ENCODE results near the gene SCMH1.
"Not testable (repeated sequence)": the region's sequence is repeated elsewhere in the genome, so short reads cannot be mapped to it uniquely, and the experiment has no call there.

Gene SCMH1

DNA sequence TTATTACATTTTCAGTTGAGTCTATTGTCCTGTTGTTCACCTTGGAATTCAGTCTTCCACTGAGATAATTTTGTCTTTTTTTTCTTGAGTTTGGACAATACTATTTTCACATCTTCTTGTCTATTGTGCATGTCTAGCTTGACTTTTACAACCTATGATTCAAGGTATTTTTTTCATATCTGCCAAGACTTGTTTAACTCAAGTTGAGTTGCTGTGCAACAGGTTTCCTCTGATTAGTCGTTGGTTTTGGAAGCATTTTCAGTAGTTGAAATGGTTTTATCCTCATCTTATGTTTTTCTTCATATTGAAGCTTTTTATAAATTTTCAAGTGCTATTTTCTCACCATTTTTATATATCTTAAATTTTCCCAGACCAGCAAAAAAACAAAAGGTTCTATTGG lies 103.6 kb downstream of the SCMH1 start:
- peaks cover 48% of the 10 kb centered on the region for H3K36me3 Mint-ChIP-seq (ENCODE audit: low read depth)
- H3K4me3 Mint-ChIP-seq, result no peak overlapping the region
- H3K4me1 Mint-ChIP-seq (ENCODE audit: low read depth), result no peaks in the 10 kb centered on the region
- intact Hi-C loops (cut with micrococcal nuclease), result no loop called here
- no peak overlapping the region for H3K27ac Mint-ChIP-seq
- H3K9me3 Mint-ChIP-seq, result peaks cover 29% of the 10 kb centered on the region
- H3K27me3 Mint-ChIP-seq, result no peaks in the 10 kb centered on the region

DNA sequence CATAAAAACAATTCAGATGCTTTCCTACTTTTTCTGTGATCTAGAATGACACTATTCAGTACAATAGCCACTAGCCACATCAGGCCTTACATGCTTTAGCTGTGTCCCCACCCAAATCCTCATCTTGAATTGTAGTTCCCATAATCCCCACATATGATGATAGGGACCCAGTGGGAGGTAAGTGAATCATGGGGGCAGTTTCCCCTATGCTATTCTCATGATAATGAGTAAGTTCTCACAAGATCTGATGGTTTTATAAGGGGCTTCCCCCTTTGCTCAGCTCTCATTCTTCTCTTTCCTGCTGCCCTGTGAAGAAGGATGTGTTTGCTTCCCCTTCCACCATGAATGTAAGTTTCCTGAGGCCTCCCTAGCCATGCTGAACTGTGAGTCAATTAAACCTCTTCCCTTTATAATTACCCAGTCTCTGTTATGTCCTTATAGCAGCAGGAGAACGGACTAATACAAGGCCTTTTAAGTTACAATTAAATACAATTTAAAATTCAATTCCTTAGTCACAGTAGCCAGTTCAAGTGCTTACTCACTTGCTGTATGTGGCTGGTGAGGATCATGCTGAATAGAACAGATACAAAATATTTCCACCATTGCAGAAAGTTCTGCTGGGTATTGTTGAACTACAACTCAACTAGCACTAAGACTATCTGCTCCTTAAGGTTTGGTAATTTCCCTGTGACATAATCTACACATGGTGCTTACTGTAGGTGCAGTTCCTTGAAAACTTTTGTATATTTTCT lies 106.7 kb downstream of the SCMH1 start:
- H3K27me3 Mint-ChIP-seq, result no peaks in the 10 kb centered on the region
- peaks cover 43% of the 10 kb centered on the region for H3K36me3 Mint-ChIP-seq (ENCODE audit: low read depth)
- intact Hi-C loops (cut with micrococcal nuclease), result no loop called here
- no peak overlapping the region for H3K4me3 Mint-ChIP-seq
- H3K27ac Mint-ChIP-seq, result no peak overlapping the region
- H3K4me1 Mint-ChIP-seq (ENCODE audit: low read depth), result no peaks in the 10 kb centered on the region
- H3K9me3 Mint-ChIP-seq, result peaks cover 33% of the 10 kb centered on the region

DNA sequence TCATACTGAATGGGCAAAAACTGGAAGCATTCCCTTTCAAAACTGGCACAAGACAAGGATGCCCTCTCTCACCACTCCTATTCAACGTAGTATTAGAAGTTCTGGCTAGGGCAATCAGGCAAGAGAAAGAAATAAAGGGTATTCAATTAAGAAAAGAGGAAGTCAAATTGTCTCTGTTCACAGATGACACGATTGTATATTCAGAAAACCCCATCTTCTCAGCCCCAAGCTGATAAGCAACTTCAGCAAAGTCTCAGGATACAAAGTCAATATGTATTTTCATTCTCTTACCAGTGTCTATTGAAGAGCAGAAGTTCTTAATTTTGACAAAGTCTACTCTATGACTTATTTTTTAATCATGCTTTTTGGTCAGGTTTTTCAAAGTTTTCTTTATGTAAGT lies 107.8 kb downstream of the SCMH1 start:
- H3K27me3 Mint-ChIP-seq; H3K4me3 Mint-ChIP-seq; H3K4me1 Mint-ChIP-seq (ENCODE audit: low read depth); H3K27ac Mint-ChIP-seq; intact Hi-C loops (cut with micrococcal nuclease): not testable (repeated sequence)
- Mint-ChIP-seq H3K36me3 (ENCODE audit: low read depth) (peaks cover 35% of the 10 kb centered on the region), H3K9me3 (peaks cover 26% of the 10 kb centered on the region)

DNA sequence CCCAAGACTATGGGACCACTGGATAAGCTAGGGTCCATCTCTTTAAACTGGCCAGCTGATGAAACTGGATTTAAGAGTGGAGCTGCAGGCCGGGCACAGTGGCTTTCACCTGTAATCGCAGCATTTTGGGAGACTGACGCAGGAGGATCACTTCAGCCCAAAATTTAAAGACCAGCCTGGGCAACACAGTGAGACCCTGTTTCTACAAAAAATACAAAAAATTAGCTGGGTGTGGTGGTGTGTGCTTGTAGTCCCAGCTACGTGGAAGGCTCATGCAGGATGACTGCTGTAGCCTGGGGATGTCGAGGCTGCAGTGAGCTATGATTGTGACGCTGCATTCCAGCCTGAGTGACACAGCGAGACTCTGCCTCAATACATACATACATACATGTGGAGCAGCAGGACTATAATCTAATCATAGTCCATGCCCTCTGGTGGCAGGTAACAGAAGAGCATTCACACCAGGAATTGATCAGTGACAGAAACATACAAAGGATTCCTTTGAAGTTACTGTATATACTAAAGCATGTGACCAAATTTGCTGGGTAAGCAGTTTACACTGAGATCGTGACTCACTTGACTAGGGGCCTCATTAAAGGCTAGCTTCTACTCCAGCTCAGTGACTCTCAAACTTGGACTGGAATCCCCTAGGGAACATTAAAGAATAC lies 119.1 kb downstream of the SCMH1 start:
- peaks cover 2% of the 10 kb centered on the region for H3K36me3 Mint-ChIP-seq (ENCODE audit: low read depth)
- intact Hi-C loops (cut with micrococcal nuclease), result loop anchor here (10.0 kb wide), 1 partner anchor 88 kb away; no protein-coding TSS in a partner anchor
- no peak overlapping the region for H3K27ac Mint-ChIP-seq
- peaks cover 5% of the 10 kb centered on the region for H3K4me1 Mint-ChIP-seq (ENCODE audit: low read depth)
- no peaks in the 10 kb centered on the region for H3K9me3 Mint-ChIP-seq
- no peak overlapping the region for H3K4me3 Mint-ChIP-seq
- no peaks in the 10 kb centered on the region for H3K27me3 Mint-ChIP-seq

DNA sequence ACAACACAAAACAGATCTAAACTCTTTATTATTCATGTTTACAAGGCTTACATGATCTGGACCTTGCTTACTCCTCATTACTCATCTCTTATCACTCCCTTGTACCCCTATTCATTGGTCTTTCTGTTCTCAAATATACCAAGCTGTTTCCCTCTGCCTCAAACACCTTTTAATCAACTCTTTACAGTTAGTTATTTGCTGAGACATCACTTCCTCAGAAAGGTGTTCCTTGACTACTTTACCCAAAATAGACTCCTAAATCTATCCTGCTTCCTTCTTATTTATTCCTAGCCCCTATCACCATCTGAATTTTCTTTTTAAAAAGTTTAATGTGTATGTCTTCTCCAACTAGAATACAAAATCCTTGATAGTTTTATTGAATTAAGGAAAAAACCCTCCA lies 120.0 kb downstream of the SCMH1 start:
- no peak overlapping the region for H3K27ac Mint-ChIP-seq

DNA sequence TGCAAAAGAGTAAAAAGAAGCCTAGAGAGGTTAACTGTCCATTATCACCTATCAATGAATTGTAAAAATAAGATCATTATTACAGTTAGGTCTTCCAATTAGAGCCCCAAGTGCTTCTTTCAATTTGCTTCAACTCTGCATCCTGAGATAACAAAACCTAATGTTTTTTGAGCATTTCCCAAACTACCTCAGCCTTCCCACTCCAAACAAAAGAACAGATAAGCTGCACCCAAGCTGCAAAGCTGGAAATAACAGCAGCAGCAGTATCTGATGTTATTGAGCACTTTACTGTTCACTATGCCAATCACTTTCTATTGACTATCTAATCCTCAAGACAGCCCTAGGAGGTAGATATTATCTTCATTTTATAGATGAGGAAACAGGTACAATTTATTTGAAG lies 123.5 kb downstream of the SCMH1 start:
- intact Hi-C loops (cut with micrococcal nuclease), result no loop called here
- Mint-ChIP-seq H3K36me3 (ENCODE audit: low read depth) (peaks cover 7% of the 10 kb centered on the region), H3K27ac (no peak overlapping the region), H3K4me3 (no peak overlapping the region), H3K27me3 (no peaks in the 10 kb centered on the region), H3K4me1 (ENCODE audit: low read depth) (no peaks in the 10 kb centered on the region), H3K9me3 (peaks cover 6% of the 10 kb centered on the region)

More for the DNA sequence above, 120.0 kb downstream of the SCMH1 start:
- H3K4me3 Mint-ChIP-seq, result no peak overlapping the region
- H3K9me3 Mint-ChIP-seq, result peaks cover 6% of the 10 kb centered on the region
- no peaks in the 10 kb centered on the region for H3K4me1 Mint-ChIP-seq (ENCODE audit: low read depth)
- H3K27me3 Mint-ChIP-seq, result no peaks in the 10 kb centered on the region
- intact Hi-C loops (cut with micrococcal nuclease), result loop anchor here (10.0 kb wide), 1 partner anchor 87 kb away; no protein-coding TSS in a partner anchor
- H3K36me3 Mint-ChIP-seq (ENCODE audit: low read depth), result peaks cover 7% of the 10 kb centered on the region

DNA sequence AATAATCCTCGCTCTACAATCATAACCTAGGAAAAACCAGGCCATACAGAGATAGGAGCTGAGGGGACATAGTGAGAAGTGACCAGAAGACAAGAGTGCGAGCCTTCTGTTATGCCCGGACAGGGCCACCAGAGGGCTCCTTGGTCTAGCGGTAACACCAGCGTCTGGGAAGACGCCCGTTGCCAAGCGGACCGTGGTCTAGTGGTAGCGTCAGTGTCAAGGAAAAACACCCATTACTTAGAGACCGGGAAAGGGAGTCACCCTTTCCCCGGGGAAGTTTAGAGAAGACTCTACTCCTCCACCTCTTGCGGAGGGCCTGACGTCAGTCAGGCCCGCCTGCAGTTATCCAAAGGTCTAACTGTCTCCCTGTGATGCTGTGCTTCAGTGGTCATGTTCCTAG lies 124.9 kb downstream of the SCMH1 start:
- H3K4me1 Mint-ChIP-seq (ENCODE audit: low read depth); H3K4me3 Mint-ChIP-seq; H3K36me3 Mint-ChIP-seq (ENCODE audit: low read depth); H3K27me3 Mint-ChIP-seq; intact Hi-C loops (cut with micrococcal nuclease); H3K27ac Mint-ChIP-seq; H3K9me3 Mint-ChIP-seq: not testable (repeated sequence)

DNA sequence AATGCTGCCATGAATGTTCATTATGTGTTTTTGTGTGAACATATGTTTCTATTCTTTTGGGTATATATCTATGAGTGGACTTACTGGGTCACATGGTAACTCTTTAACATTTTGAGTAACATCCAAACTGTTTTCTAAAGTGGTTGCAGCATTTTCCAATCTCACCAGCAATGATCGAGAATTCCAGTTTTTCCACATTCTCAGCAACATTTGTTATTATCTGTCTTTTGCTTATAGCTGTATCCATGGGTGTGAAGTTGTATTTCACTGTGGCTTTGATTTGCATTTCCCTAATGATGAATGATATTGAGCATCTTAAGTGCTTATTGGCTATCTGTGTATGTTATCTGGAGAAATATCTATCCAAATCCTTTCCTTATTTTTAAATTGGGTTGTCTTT lies 131.4 kb downstream of the SCMH1 start:
- Mint-ChIP-seq H3K36me3 (ENCODE audit: low read depth) (no peaks in the 10 kb centered on the region), H3K4me3 (no peak overlapping the region), H3K27ac (no peak overlapping the region), H3K4me1 (ENCODE audit: low read depth) (peaks cover 24% of the 10 kb centered on the region), H3K27me3 (no peaks in the 10 kb centered on the region), H3K9me3 (no peaks in the 10 kb centered on the region)
- intact Hi-C loops (cut with micrococcal nuclease), result no loop called here

DNA sequence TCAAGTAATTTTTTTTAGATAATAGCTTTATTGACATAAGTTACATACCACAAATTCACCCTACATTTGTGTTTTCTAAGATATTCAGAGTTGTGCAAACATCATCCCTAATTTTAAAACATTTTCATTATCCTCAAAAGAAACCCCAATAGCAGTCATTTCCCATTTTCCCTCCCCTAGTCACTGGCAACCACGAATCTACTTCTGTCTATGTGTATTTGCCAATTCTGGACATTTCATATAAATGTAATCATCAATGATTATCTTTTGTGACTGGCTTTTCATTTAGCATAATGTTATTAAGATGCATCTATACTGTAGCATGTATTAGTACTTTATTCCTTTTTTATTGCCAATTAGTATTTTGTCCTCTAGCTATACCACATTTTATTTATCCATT lies 131.8 kb downstream of the SCMH1 start:
- Mint-ChIP-seq H3K27me3 (no peaks in the 10 kb centered on the region), H3K4me1 (ENCODE audit: low read depth) (peaks cover 24% of the 10 kb centered on the region), H3K27ac (no peak overlapping the region), H3K9me3 (no peaks in the 10 kb centered on the region), H3K4me3 (no peak overlapping the region), H3K36me3 (ENCODE audit: low read depth) (no peaks in the 10 kb centered on the region)
- intact Hi-C loops (cut with micrococcal nuclease), result no loop called here

DNA sequence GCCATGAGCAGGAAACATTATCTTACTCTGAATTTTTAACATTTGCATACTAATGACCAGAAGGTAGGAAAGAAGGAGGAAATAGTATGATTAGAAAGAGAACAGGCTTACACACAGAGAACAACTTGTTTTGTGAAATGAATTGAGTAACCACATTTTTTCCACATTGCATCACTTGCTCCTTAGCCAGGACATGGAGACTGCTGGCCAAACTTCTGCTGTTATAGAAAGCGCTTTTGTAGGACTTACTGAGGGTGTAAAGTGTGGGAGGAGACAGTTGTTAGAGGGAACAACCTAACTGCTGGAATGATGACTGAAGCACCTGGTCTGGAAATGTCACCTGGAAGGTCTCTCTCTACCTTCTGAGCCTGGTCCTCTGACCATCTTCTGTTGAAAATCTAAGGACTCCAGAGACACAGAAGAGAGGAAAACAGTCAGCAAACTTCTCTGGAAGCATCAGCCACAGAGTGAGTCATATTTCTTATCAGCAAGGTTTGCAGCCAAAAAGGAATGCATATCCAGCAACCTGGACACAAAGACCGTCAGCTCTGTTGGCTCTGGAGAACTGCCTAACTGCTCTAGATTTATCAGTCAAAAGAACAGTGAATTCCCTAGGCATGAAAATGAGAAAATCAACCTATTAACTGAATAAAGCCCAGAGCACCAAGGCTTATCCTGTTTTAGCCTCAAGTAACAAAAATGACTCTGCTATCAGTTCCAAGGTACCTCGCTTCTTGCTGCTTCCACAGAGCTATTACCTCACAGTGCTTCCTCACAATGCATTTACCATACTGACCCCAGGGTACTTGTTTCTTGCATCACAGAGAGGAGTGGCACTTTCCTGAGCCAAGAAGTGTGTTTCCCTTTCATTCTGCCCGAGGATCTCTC lies 132.6 kb downstream of the SCMH1 start:
- peaks cover 26% of the 10 kb centered on the region for H3K4me1 Mint-ChIP-seq (ENCODE audit: low read depth)
- no peak overlapping the region for H3K27ac Mint-ChIP-seq

DNA sequence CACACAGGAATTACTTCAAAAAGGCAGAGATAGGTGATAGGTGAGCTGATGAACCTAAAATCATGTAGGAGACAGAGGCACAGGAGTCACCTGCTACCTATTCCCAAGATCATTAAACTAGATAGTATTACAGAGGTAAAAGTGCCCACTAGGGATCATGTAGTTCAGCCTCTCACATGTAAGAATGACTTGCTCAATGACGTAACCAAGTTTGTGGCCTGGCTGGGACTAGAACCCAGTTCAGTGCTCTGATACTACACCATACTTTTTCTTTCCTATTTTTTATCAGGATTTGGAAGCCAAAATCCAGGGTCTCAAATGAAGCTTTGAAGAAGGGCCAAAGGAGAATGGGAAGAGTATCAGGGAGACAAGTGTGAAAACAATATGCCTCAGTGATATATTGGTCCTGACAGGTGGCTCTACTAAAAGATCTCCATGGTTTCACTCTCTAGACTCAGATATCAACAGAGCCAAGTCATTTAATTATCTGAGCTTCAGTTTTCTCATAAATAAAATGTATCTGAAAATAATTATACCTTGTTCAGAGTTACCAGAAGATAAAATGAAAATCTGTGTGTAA lies 133.3 kb downstream of the SCMH1 start:
- Mint-ChIP-seq H3K27ac (no peak overlapping the region), H3K36me3 (ENCODE audit: low read depth) (no peaks in the 10 kb centered on the region), H3K27me3 (no peaks in the 10 kb centered on the region), H3K4me3 (no peak overlapping the region), H3K9me3 (no peaks in the 10 kb centered on the region), H3K4me1 (ENCODE audit: low read depth) (peaks cover 34% of the 10 kb centered on the region)
- intact Hi-C loops (cut with micrococcal nuclease), result no loop called here

More for the DNA sequence above, 132.6 kb downstream of the SCMH1 start:
- intact Hi-C loops (cut with micrococcal nuclease), result no loop called here
- Mint-ChIP-seq H3K9me3 (no peaks in the 10 kb centered on the region), H3K4me3 (no peak overlapping the region), H3K27me3 (no peaks in the 10 kb centered on the region), H3K36me3 (ENCODE audit: low read depth) (no peaks in the 10 kb centered on the region)

DNA sequence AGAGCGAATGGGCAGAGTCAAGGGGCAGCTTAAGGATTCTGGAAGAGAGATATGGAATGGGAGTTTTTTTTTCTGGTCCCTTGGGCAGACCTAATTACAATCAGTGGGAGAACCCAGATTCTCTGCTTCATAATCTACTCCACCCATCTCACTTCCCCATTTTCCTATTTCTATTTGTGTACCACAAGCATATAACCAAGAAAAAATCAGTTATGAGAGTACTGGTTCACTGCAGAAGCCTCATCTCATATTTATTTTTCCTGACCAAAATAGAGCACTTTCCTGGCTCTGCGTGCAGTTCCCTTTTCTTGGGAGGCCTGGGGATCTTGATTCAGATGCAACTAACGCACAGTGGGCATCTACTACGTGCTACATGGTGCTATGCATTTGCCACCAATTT lies 138.3 kb downstream of the SCMH1 start:
- H3K36me3 Mint-ChIP-seq (ENCODE audit: low read depth), result no peaks in the 10 kb centered on the region
- H3K9me3 Mint-ChIP-seq, result no peaks in the 10 kb centered on the region
- no peak overlapping the region for H3K4me3 Mint-ChIP-seq
- H3K4me1 Mint-ChIP-seq (ENCODE audit: low read depth), result peaks cover 27% of the 10 kb centered on the region
- H3K27me3 Mint-ChIP-seq, result no peaks in the 10 kb centered on the region
- intact Hi-C loops (cut with micrococcal nuclease), result no loop called here
- H3K27ac Mint-ChIP-seq, result no peak overlapping the region

DNA sequence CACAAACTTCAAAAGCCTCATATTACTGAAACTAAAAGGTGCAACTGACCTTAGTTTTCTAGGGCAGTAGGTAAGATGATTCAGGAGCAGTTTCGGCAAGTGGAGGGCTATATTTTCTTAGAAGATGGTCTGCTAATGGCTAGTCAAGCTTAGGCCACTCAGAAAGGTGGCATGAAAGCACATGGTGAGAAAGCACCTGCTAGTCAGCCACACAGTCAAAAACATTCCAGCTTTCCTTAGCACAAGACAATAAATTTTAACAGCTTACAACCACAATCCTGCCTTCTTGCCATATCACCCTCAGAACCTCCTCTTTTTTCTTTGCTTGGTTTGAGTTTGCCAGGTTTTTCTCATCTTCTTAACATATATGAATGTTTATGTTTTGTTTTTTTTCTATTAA lies 139.5 kb downstream of the SCMH1 start:
- Mint-ChIP-seq H3K27me3 (no peaks in the 10 kb centered on the region), H3K36me3 (ENCODE audit: low read depth) (no peaks in the 10 kb centered on the region)
- intact Hi-C loops (cut with micrococcal nuclease), result no loop called here

More for the DNA sequence above, 139.5 kb downstream of the SCMH1 start:
- H3K4me1 Mint-ChIP-seq (ENCODE audit: low read depth), result peaks cover 21% of the 10 kb centered on the region
- H3K27ac Mint-ChIP-seq, result no peak overlapping the region
- no peak overlapping the region for H3K4me3 Mint-ChIP-seq
- no peaks in the 10 kb centered on the region for H3K9me3 Mint-ChIP-seq

Data from dendritic cell treated with granulocyte-macrophage colony-stimulating factor and Interleukin-4, amounts not matched to agents 40 ng/mL and 50 ng/mL, for 4 days (primary cell).